GM04503 (cell line): Measurements from ENCODE around the gene RGS3.
"Not testable (repeated sequence)": the region's sequence is repeated elsewhere in the genome, so short reads cannot be mapped to it uniquely, and the experiment has no call there.

Experiments used
- DNase-seq: peaks from one replicate; pipeline ENCODE4 v3.0.0-alpha.2; 2012; ENCODE audit warnings: low read depth

Gene RGS3

GRCh38 chr9:113488490-113488889, 25.0 kb downstream of the RGS3 start:
- DNase-seq = peak; percentile 16

GRCh38 chr9:113491147-113491546, 27.6 kb downstream of the RGS3 start:
- DNase-seq = not testable (repeated sequence)

- no peak for DNase-seq
These were observed 29.0 kb downstream of the RGS3 start for GRCh38 chr9:113492343-113493202.

GRCh38 chr9:113493203-113493520, 29.6 kb downstream of the RGS3 start:
- no peak for DNase-seq

DNA sequence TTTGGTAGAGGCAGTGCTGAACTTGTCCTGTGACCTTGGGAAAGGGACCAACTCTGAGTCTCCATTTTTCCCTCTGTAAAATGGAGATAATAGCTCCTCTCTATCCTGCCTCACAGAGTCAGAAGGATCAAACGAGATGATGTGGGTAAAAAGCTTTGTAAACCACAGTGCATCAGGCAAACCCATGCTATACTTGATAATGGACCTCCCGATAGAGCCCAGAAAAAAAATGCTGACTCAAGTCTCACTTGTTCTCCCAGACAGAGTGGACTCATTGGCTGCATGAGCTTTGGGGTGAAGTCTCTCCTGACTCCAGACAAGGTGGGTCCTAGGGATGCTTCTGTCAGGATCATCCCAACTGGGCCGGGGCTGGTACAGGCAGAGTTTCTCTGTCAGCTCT, 32.0 kb downstream of the RGS3 start:
- DNase-seq = no peak

DNA sequence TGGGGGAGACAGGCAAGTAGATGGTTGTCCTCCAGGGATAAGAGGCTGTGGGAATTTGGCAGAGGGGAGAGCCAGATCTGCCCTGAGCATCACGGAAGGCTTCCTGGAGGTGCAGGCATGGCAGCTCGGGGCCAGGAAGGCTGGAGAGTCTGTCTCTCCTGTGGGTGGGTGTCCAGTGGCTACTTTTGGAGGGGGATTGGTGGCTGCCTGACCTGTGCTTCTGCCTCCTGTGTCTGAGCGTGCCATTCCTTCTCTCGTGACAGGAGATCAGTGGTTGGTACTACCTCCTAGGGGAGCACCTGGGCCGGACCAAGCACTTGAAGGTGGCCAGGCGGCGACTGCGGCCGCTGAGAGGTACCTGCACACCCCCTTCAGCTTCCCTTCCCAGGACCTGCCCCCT, 33.5 kb downstream of the RGS3 start:
- no peak for DNase-seq

- DNase-seq = no peak
These were observed 35.8 kb downstream of the RGS3 start for GRCh38 chr9:113499153-113499875.

DNA sequence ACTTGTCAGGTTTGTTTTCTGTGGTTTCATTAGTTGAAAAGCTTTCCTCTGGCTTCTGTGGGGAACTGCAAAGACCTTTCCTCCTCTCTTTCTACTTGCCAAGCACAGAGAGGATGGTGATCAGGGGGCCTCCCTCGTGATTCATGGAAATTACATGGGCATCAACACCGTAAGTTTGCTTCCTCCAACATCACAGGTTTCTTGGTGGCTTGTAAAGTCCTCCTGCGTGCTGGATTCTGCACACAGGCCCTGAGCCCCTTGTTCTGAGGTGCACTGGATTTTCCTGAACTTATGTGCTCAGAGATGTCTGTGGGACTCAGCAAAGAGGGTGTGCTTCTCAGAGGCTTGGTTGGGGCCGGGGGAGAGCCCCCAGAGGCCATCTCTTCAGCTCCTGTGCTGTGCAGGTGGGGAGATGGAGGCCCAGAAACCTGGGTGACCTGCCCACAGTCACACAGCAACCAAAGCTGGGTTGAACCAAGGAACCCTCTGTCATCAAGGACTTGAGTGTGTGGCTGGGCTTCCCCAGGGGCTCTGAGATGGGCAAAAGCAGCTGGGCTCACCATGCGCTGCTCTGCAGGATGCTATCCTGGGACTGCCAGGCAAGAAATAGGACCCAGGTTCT, 36.5 kb downstream of the RGS3 start:
- DNase-seq = no peak

- DNase-seq = no peak
These were observed 37.7 kb downstream of the RGS3 start for GRCh38 chr9:113501129-113501686.

- DNase-seq = no peak
These were observed 38.3 kb downstream of the RGS3 start for GRCh38 chr9:113501852-113502251.

- DNase-seq = no peak
These were observed 39.0 kb downstream of the RGS3 start for GRCh38 chr9:113502427-113503034.

DNA sequence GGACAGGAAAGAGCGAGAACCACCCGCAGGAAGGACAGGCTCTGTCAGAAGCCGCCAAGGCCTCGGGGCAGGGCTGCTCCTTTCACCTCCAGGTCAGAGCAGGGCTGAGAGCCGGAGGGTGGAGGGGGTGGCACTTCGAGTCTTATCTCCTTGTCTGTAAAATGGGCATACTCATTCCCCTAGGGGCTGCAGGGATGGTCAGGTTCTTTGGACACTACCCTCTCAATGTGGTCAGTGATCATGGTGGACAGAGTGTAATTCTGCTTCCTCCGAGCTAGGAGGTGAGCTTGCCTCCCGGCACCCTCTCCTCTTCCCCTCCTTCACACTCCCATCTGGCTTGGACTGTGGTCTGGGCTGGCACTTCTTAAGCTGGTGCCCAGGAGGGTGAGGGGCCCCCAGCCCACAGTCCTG, 39.6 kb downstream of the RGS3 start:
- DNase-seq = no peak

- no peak for DNase-seq
These were observed 40.2 kb downstream of the RGS3 start for GRCh38 chr9:113503613-113504211.

DNA sequence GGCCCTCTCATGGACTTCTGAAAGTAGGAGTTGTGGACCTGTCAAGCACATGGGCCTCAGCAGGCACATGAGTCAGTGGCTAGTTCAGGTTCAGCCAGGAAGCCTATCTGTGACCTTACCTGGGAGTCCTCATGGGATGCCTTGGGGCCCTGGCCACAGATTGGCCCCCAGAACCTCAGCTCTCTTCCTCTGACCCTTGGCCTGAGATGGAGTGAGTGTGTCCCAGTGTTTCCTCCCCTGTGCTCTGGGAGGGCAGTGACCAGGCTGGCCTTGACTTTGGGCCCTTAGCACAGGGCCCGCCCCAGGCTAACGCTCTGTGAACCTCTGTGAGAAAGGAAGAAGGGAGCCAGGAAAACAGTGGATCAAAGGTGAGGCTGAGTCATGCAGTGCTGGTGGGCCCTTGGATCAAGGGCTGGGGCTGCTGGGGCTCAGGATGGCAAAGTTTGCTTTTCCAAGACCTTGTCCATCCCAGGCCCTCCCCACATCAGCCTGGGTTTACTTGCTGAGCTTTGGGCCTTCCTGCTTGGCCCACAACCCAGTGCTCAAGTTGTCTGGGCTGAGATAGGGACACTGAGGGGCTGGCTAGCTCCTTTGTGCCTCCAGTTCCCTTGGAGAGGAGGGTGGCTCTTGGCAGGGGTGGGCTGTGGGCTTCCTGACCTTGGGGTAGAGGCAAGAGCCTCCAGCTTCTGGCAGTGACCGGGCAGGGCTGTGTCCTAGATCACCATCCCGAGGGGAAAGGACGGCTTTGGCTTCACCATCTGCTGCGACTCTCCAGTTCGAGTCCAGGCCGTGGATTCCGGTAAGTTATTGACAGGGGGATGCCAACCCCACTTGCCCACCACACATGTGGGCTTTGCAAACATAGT, 41.4 kb downstream of the RGS3 start:
- no peak for DNase-seq

GRCh38 chr9:113506090-113506589, 42.6 kb downstream of the RGS3 start:
- DNase-seq = no peak

DNA sequence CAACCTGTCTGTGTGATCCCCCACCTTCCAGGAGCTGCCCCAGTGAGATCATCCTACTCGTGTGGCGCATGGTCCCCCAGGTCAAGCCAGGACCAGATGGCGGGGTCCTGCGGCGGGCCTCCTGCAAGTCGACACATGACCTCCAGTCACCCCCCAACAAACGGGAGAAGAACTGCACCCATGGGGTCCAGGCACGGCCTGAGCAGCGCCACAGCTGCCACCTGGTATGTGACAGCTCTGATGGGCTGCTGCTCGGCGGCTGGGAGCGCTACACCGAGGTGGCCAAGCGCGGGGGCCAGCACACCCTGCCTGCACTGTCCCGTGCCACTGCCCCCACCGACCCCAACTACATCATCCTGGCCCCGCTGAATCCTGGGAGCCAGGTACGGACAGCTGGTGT, 43.7 kb downstream of the RGS3 start:
- no peak for DNase-seq

- no peak for DNase-seq
These were observed 44.7 kb downstream of the RGS3 start for GRCh38 chr9:113508111-113508749.

DNA sequence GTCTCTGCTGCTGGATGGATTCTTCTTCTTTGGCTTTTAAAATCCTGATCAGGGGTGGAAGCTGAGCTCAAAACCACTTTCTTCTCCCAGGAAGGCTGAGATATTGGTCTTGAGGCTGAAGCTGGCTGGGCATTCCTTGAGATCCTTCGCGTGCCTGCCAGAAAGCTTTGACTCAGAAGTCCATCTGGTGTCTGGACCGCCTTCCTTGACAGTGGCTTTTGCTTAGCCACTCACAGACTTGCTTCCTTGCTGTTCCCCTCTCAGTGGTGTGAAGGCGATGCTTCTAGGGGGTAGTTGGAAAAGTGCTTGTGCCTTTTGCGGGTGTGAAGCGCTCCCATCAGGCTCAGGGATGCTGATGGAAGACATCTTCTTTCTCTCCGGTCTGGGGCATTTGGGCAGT, 45.9 kb downstream of the RGS3 start:
- DNase-seq = peak; percentile 44

- DNase-seq = no peak
These were observed 47.6 kb downstream of the RGS3 start for GRCh38 chr9:113511047-113511521.
